Myocyte (in vitro differentiated cells): ENCODE data around the gene AIFM3. TPM values are rescaled to one million over a fixed set of nuclear protein-coding genes. Genes with fewer than 3 reads are reported as not detected.

Experiments
- DNase-seq: peaks from one replicate; pipeline ENCODE4 v3.0.0-alpha.2; 2012; ENCODE audit warnings: low read depth
- total RNA-seq: library from RNA; depleted of rRNA; stranded (reverse); fragments of >200 nt; gene quantifications from 2 replicates; pipeline ENCODE4 v1.2.3, GENCODE V29; 2014

The AIFM3 gene
- total RNA-seq, 1 donor from 2014 or later: 0.13 TPM

GRCh38 chr22:21025763-21026755, 59.0 kb downstream of the AIFM3 start:
- no peak for DNase-seq

GRCh38 chr22:21026783-21027692, 60.0 kb downstream of the AIFM3 start:
- peak; percentile 80 for DNase-seq

GRCh38 chr22:21028277-21029251, 61.5 kb downstream of the AIFM3 start:
- no peak for DNase-seq

GRCh38 chr22:21029486-21030025, 62.5 kb downstream of the AIFM3 start:
- no peak for DNase-seq

DNA sequence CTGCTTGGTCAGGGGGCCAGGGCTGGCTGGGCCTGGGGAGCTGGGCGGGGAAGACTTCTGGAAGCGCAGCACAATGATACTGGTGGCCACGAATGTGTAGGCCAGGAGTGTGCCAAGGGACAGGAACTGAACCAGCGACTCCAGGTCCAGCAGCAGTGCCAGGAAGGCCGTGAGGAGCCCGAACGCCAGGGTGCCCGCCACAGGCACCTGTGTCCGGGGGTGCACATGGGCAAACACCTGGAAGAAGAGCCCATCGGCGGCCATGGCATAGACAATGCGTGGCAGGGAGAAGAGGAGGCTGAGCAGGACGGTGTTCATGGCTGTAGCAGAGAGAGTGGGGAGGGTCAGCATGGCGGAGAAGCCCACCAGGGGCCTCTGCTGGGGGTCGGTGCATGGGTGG, 63.0 kb downstream of the AIFM3 start:
- DNase-seq: no peak

Other genes with a start within 250 kb of the AIFM3 start
- not detected in 2 replicates for gene SERPIND1, start 193.1 kb upstream of the AIFM3 start, total RNA-seq
- gene PI4KA, start 108.4 kb upstream of the AIFM3 start, total RNA-seq: 41.7 and 48.4 TPM in 2 replicates
- 15.1 and 19.1 TPM in 2 replicates for gene SNAP29, start 108.2 kb upstream of the AIFM3 start, total RNA-seq
- gene CRKL, start 49.8 kb upstream of the AIFM3 start, total RNA-seq: 48.5 and 52.6 TPM in 2 replicates
- 51.8 and 54.3 TPM in 2 replicates for gene LZTR1, start 15.0 kb downstream of the AIFM3 start, total RNA-seq
- 56.5 and 60.0 TPM in 2 replicates for gene THAP7, start 34.9 kb downstream of the AIFM3 start, total RNA-seq
- 72.8 and 103 TPM in 2 replicates for gene P2RX6, start 47.9 kb downstream of the AIFM3 start, total RNA-seq
- 0.70 and 1.3 TPM in 2 replicates for gene SLC7A4, start 65.3 kb downstream of the AIFM3 start, total RNA-seq
- 0.08 and 0.88 TPM in 2 replicates for gene LRRC74B, start 78.7 kb downstream of the AIFM3 start, total RNA-seq